Esophagus muscularis mucosa (tissue), 4 donors: Measurements from ENCODE around the gene SLC49A3. TPM values are rescaled to one million over a fixed set of nuclear protein-coding genes. Genes with fewer than 3 reads are reported as not detected.

ENCODE experiments used
- DNase-seq: peaks from one replicate; pipeline ENCODE4 v3.0.0-alpha.2; 2017; ENCODE audit errors: extremely low spot score
- H3K27ac ChIP-seq, 4 donors: fragments of 200-600 bp; sonication (generic); replicated peaks in 1 of 4; 1 replicate in 3 of 4; 2 replicates in 1 of 4; pipeline ENCODE4 v1.5.1; 2016 to 2019; ENCODE audit warnings: mild to moderate bottlenecking in 1 of 4
- H3K27me3 ChIP-seq, 4 donors: fragments of 200-600 bp; sonication (generic); one replicate each; pipeline versions ENCODE4 v1.5.1 to v1.6.0; 2016 to 2019
- H3K36me3 ChIP-seq, 4 donors: fragments of 200-600 bp; sonication (generic); one replicate each; pipeline ENCODE4 v1.5.1; 2016 to 2019
- H3K4me1 ChIP-seq, 4 donors: fragments of 200-600 bp; sonication (generic); one replicate each; pipeline ENCODE4 v1.5.1; 2016 to 2019
- H3K4me3 ChIP-seq, 4 donors: fragments of 200-600 bp; sonication (generic); 1 replicate in 2 of 4; 2 replicates in 2 of 4; pipeline ENCODE4 v1.5.1; 2016 to 2019; ENCODE audit warnings: mild to moderate bottlenecking in 4 of 4, moderate library complexity in 1 of 4
- H3K9me3 ChIP-seq, 4 donors: fragments of 200-600 bp; sonication (generic); 1 replicate in 3 of 4; 2 replicates in 1 of 4; pipeline ENCODE4 v1.5.1; 2016 to 2019
- CTCF ChIP-seq, 3 experiments: fragments of 200-600 bp in 2 of 3; fragments of 450-650 bp in 1 of 3; sonication (generic) in 2 of 3; IDR thresholded peaks; one replicate each; pipeline ENCODE4 v1.5.1; 2017 to 2019; ENCODE audit warnings: antibody characterized with exemption in 3 of 3, mild to moderate bottlenecking in 2 of 3, moderate library complexity in 1 of 3
- EP300 ChIP-seq: sonication (generic); formaldehyde crosslinking; IDR thresholded peaks from one replicate; pipeline ENCODE4 v1.6.1; 2017; ENCODE audit warnings: antibody characterized with exemption
- POLR2A ChIP-seq: fragments of 450-650 bp; IDR thresholded peaks from one replicate; pipeline ENCODE4 v1.6.1; 2017; ENCODE audit warnings: antibody characterized with exemption, moderate library complexity, mild to moderate bottlenecking, low read depth
- POLR2AphosphoS5 ChIP-seq, 2 donors: sonication (generic); formaldehyde crosslinking; IDR thresholded peaks; one replicate each; pipeline ENCODE4 v1.6.1; 2017; ENCODE audit warnings: antibody characterized with exemption in 2 of 2
- WGBS: methylation state at CpG from one replicate; pipeline ENCODE4 v1.1.5; 2018; 5-methylcytosine and 5-hydroxymethylcytosine counted together
- intact Hi-C: fragments of 100-400 bp; cut with DNase I; formaldehyde crosslinking; loops from one replicate; pipeline ENCODE4 v1.15.1; 2023
- total RNA-seq, 4 donors: library from RNA; depleted of rRNA; stranded (reverse); fragments of >200 nt; gene quantifications; one replicate each; pipeline versions ENCODE4 v1.1.0 to v1.2.1, GENCODE V29; 2016

Gene SLC49A3
- total RNA-seq, 4 donors from 2014 or later = 5.5 to 9.4 (median 7.6) TPM

- no peak overlapping the region for H3K4me3 ChIP-seq
- peaks cover 0 to 45% (median 0%) of the 10 kb centered on the region in 4 donors for H3K27me3 ChIP-seq
- WGBS = 64% methylated on average over 16 of the region's 21 CpGs
- no peak for TF ChIP-seq CTCF (IDR thresholded peaks at IDR 0.05)
- TF ChIP-seq POLR2A = no peak
- no peak for TF ChIP-seq EP300
- TF ChIP-seq POLR2AphosphoS5 (IDR thresholded peaks at IDR 0.05) = no peak
- H3K27ac ChIP-seq = no peak overlapping the region
- peaks cover 52 to 67% (median 57%) of the 10 kb centered on the region in 4 donors for H3K4me1 ChIP-seq
- H3K9me3 ChIP-seq = no peaks in the 10 kb centered on the region
- intact Hi-C loops = no loop called here
- peaks cover 0 to 11% (median 5%) of the 10 kb centered on the region in 4 donors for H3K36me3 ChIP-seq
- DNase-seq = no peak
Measured at GRCh38 chr4:684623-685327, 4.2 kb downstream of the SLC49A3 start.

GRCh38 chr4:683982-684622, 4.8 kb downstream of the SLC49A3 start:
- Histone ChIP-seq H3K9me3 (no peaks in the 10 kb centered on the region), H3K27ac (no peak overlapping the region), H3K4me1 (peaks cover 45 to 60% (median 50%) of the 10 kb centered on the region in 4 donors), H3K4me3 (no peak overlapping the region), H3K36me3 (peaks cover 0 to 11% (median 5%) of the 10 kb centered on the region in 4 donors), H3K27me3 (peaks cover 0 to 47% (median 0%) of the 10 kb centered on the region in 4 donors)
- TF ChIP-seq EP300 (no peak), POLR2AphosphoS5 (IDR thresholded peaks at IDR 0.05) (no peak), CTCF (IDR thresholded peaks at IDR 0.05) (peak; percentile 36 to 66 (median 42))
- DNase-seq = no peak
- 26% methylated on average over 10 of the region's 19 CpGs for WGBS
- intact Hi-C loops = no loop called here

- peaks cover 0 to 11% (median 5%) of the 10 kb centered on the region in 4 donors for H3K36me3 ChIP-seq
- intact Hi-C loops = no loop called here
- TF ChIP-seq POLR2A = no peak
- no peak for TF ChIP-seq CTCF (IDR thresholded peaks at IDR 0.05)
- no peak for TF ChIP-seq POLR2AphosphoS5 (IDR thresholded peaks at IDR 0.05)
- no peak for TF ChIP-seq EP300
- no peaks in the 10 kb centered on the region for H3K9me3 ChIP-seq
- DNase-seq = no peak
- peaks cover 41 to 53% (median 45%) of the 10 kb centered on the region in 4 donors for H3K4me1 ChIP-seq
- H3K27me3 ChIP-seq = peaks cover 0 to 42% (median 0%) of the 10 kb centered on the region in 4 donors
- WGBS = 91% methylated on average over 19 of the region's 25 CpGs
- no peak overlapping the region for H3K4me3 ChIP-seq
- no peak overlapping the region for H3K27ac ChIP-seq
Measured at GRCh38 chr4:683247-683897, 5.6 kb downstream of the SLC49A3 start.

- H3K27ac ChIP-seq = no peak overlapping the region
- TF ChIP-seq EP300 (no peak), POLR2A (no peak), POLR2AphosphoS5 (IDR thresholded peaks at IDR 0.05) (no peak), CTCF (IDR thresholded peaks at IDR 0.05) (no peak)
- DNase-seq = no peak
- no peak overlapping the region for H3K4me3 ChIP-seq
- H3K9me3 ChIP-seq = no peaks in the 10 kb centered on the region
- peaks cover 33 to 46% (median 37%) of the 10 kb centered on the region in 4 donors for H3K4me1 ChIP-seq
- WGBS = 93% methylated on average over 16 of the region's 23 CpGs
- intact Hi-C loops = no loop called here
- H3K36me3 ChIP-seq = peaks cover 0 to 11% (median 5%) of the 10 kb centered on the region in 4 donors
- H3K27me3 ChIP-seq = peaks cover 0 to 42% (median 0%) of the 10 kb centered on the region in 4 donors
Measured at GRCh38 chr4:682490-683172, 6.3 kb downstream of the SLC49A3 start.
